Gastroesophageal sphincter (tissue), 3 donors: ENCODE measurements around the gene CRPPA.

Source experiments
- EP300 ChIP-seq: sonication (generic); formaldehyde crosslinking; IDR thresholded peaks from one replicate; pipeline ENCODE4 v1.6.1; 2017; ENCODE audit warnings: antibody characterized with exemption, mild to moderate bottlenecking
- POLR2A ChIP-seq, 2 donors: fragments of 450-650 bp; IDR thresholded peaks; one replicate each; pipeline ENCODE4 v1.6.1; 2017; ENCODE audit warnings: antibody characterized with exemption in 2 of 2, mild to moderate bottlenecking in 2 of 2, moderate library complexity in 1 of 2
- POLR2AphosphoS5 ChIP-seq: sonication (generic); formaldehyde crosslinking; IDR thresholded peaks from one replicate; pipeline ENCODE4 v1.6.1; 2017; ENCODE audit warnings: antibody characterized with exemption
- TF ChIP-seq, protein P1 (sequence below), 4 experiments: fragments of 200-600 bp in 2 of 4; fragments of 450-650 bp in 2 of 4; sonication (generic) in 1 of 4; IDR thresholded peaks; one replicate each; pipeline ENCODE4 v1.5.1; 2017 to 2019; ENCODE audit warnings: antibody characterized with exemption in 4 of 4, mild to moderate bottlenecking in 2 of 4, moderate library complexity in 2 of 4

GRCh38 chr7:16462431-16462889 is 41.1 kb upstream of the CRPPA start:
- TF ChIP-seq, protein P1, sequence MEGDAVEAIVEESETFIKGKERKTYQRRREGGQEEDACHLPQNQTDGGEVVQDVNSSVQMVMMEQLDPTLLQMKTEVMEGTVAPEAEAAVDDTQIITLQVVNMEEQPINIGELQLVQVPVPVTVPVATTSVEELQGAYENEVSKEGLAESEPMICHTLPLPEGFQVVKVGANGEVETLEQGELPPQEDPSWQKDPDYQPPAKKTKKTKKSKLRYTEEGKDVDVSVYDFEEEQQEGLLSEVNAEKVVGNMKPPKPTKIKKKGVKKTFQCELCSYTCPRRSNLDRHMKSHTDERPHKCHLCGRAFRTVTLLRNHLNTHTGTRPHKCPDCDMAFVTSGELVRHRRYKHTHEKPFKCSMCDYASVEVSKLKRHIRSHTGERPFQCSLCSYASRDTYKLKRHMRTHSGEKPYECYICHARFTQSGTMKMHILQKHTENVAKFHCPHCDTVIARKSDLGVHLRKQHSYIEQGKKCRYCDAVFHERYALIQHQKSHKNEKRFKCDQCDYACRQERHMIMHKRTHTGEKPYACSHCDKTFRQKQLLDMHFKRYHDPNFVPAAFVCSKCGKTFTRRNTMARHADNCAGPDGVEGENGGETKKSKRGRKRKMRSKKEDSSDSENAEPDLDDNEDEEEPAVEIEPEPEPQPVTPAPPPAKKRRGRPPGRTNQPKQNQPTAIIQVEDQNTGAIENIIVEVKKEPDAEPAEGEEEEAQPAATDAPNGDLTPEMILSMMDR (IDR thresholded peaks at IDR 0.05) = no peak
- no peak for TF ChIP-seq EP300
- TF ChIP-seq POLR2A (IDR thresholded peaks at IDR 0.05) = no peak
- TF ChIP-seq POLR2AphosphoS5 = no peak
